Mucosa of rectum (tissue), 2 donors: ENCODE data around the gene VAT1.
A peak's percentile ranks its signal among the peaks of the same experiment; 100 is the strongest.

Experiments used
- H3K27ac ChIP-seq, 2 donors: one replicate each; pipeline ENCODE4 v1.7.0; 2013; ENCODE audit warnings: inconsistent platforms in 2 of 2, low read depth in 2 of 2, low read length in 2 of 2
- H3K27me3 ChIP-seq, 2 donors: one replicate each; pipeline ENCODE4 v1.7.0; 2013; ENCODE audit warnings: low read length in 2 of 2; ENCODE audit not compliant: control insufficient read depth in 2 of 2, insufficient read depth in 2 of 2
- H3K36me3 ChIP-seq, 2 donors: one replicate each; pipeline ENCODE4 v1.7.0; 2013; ENCODE audit warnings: low read length in 2 of 2; ENCODE audit not compliant: control insufficient read depth in 2 of 2, insufficient read depth in 2 of 2
- H3K4me1 ChIP-seq, 2 donors: one replicate each; pipeline ENCODE4 v1.7.0; 2013; ENCODE audit warnings: low read length in 2 of 2, mild to moderate bottlenecking in 1 of 2; ENCODE audit not compliant: control insufficient read depth in 2 of 2, insufficient read depth in 2 of 2
- H3K4me3 ChIP-seq, 2 donors: one replicate each; pipeline ENCODE4 v1.7.0; 2013; ENCODE audit warnings: low read length in 2 of 2
- H3K9ac ChIP-seq, 2 donors: one replicate each; pipeline ENCODE4 v1.7.0; 2013; ENCODE audit warnings: low read length in 2 of 2, low read depth in 1 of 2, mild to moderate bottlenecking in 1 of 2
- H3K9me3 ChIP-seq, 2 donors: one replicate each; pipeline ENCODE4 v1.7.0; 2013; ENCODE audit warnings: low read length in 2 of 2; ENCODE audit not compliant: control insufficient read depth in 2 of 2
- donor health status: healthy.
- donor health status: Normal muscosa, but diverticular disease.

The VAT1 gene

DNA sequence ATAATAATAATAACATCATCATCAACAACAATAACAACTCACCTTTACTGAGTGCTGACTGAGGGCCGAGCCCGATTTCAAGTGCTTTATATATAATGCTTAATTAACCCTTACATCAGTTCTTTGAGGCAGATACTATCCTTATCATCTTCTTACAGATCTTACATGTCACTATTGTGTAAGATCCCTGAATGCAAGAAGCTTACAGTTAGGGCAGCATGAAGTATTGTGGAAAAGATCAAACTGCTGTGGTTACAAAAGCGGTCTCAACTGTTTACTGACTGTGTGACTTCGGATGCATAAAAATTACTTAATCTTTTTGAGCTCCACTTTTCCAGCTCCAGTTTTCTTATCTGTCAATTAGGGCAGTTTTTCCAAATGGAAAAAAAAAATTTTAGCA lies 3.3 kb downstream of the VAT1 start:
- H3K4me3 ChIP-seq = no peak overlapping the region
- H3K9ac ChIP-seq = no peak overlapping the region
- H3K4me1 ChIP-seq = peaks cover 13 to 18% of the 10 kb centered on the region in 2 donors
- H3K27me3 ChIP-seq = no peaks in the 10 kb centered on the region
- no peaks in the 10 kb centered on the region for H3K9me3 ChIP-seq
- H3K27ac ChIP-seq = no peak overlapping the region
- peaks cover 19 to 20% of the 10 kb centered on the region in 2 donors for H3K36me3 ChIP-seq

DNA sequence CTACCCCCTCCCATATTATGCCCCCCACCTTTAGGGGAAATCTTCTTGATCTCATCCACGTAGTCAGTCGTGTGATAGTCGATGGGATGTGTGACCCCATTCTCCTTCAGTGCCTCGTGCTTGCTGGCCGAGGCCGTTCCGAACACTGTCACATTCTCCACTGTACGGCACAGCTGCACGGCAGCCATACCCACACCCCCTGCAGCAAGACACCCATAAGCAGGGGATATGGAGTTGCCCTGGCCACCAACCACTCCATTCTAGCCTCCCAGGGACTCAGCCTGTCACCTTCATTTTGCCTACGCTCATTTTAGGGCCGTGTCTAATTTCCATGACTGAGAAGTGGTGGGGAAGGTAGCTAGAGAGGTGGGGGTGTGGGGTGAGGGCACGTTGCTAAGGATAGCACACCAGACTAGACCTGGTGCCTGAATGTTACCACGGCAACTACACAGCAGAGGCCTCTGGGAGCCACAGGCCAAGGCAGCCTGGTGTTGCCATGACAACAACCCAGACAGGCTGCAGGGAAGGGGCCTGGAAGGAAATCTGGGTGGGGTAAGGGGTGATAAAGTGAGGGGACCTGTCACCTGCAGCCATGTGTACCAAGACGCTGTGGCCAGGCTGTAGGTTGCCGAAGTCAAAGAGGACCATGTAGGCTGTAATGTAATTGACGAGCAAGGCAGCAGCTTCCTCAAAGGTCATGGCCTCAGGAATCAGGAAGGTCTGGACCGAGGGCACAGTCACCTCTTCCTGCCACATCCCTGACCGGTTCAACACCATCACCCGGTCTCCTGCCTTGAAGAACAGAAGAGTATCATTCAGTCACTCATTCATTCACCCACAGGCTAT lies 4.0 kb downstream of the VAT1 start:
- Histone ChIP-seq H3K4me1 (peaks cover 13 to 18% of the 10 kb centered on the region in 2 donors), H3K27me3 (no peaks in the 10 kb centered on the region), H3K27ac (no peak overlapping the region), H3K36me3 (peaks cover 26 to 27% of the 10 kb centered on the region in 2 donors), H3K9ac (no peak overlapping the region), H3K4me3 (no peak overlapping the region), H3K9me3 (no peaks in the 10 kb centered on the region)

DNA sequence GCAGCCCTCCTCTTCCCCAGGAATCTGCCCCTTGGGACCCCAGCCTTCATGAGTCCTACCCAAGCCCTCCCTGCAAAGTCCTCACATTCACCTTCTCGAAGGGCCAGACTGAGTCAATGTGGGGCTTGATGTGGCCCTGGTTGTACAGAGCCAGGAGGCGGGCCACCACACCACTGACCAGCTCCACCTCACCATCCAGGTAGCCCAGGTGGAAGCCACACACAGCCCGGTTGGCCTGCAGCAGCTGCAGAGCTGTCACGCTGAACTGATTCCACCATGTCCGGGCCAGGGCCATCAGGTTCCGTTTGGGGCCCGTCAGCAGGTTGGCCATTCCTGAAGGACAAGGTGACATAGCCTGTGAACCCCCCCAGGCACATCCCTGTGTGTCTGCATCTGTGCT lies 6.0 kb downstream of the VAT1 start:
- Histone ChIP-seq H3K4me1 (peaks cover 17 to 18% of the 10 kb centered on the region in 2 donors), H3K4me3 (no peak overlapping the region), H3K27me3 (no peaks in the 10 kb centered on the region), H3K9me3 (no peaks in the 10 kb centered on the region), H3K27ac (peak overlapping the region in 1 of 2 donors; percentile 38), H3K9ac (no peak overlapping the region), H3K36me3 (peaks cover 34% of the 10 kb centered on the region in 2 donors)

DNA sequence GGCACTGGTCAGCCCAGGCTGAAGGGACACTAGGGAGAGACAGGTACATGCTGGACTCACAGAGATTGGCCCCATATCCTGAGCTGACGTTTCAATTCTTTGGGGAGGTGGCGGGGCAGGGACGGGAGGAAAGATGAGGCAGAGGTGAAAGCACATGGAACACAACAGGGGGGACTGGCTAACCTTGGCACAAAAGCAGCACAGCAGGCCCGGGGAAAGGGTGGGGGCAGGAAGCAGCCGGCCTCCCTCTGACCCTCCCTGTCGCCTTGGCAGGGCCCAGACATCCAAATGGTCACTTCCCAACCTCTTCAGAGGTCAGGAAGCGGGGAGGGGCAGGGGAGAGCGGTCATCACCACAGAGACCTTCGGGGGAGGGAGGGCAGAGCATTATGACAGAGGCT lies 6.6 kb downstream of the VAT1 start:
- Histone ChIP-seq H3K4me1 (peaks cover 23 to 24% of the 10 kb centered on the region in 2 donors), H3K27ac (peak overlapping the region in 1 of 2 donors; percentile 38)

DNA sequence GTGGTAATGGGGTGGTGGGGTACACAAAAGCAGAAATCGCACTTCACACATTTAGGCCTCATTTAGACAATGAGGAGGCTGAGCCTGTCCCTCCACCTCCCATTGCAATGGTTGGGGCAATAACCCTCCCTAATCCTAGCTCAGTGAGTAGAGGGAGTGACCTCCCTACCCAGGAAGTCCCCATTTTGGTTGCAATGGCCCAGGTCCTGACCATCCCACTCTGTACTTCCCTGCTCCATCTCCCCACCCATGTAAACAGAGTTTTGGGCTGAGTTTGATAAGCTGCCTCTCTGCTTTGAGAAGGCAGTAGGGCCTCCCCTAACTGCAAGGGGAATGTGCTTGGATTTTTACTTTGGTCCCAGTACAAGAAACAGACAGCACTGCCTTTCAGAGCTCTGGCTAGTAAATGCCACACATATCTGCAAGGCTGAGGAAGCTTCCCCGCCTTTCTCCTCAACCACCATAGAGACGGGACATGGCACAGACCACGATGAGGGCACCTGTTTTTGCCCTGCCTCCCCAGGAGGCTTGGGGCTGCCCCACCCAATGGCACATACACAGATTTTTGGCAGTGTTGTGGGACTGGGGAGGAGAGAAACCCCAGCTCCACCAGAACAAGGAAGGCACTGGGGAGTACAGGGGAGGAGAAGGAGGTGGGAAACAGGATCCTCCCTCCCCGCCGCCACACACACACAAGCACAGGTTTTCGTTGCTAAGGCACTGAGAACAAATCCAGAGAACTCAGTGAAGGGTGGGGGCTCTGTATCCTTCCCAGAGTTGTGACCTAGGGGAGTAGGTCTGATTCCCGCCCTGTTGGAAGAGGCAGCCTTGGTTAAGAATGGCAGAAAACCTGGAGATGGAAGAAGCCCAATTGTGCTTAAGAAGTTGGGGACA lies 7.3 kb downstream of the VAT1 start:
- H3K36me3 ChIP-seq = peaks cover 34% of the 10 kb centered on the region in 2 donors
- H3K4me1 ChIP-seq = peaks cover 24 to 27% of the 10 kb centered on the region in 2 donors
- H3K27ac ChIP-seq = peak overlapping the region in 1 of 2 donors; percentile 32
- no peak overlapping the region for H3K9ac ChIP-seq
- H3K4me3 ChIP-seq = no peak overlapping the region
- H3K27me3 ChIP-seq = no peaks in the 10 kb centered on the region
- H3K9me3 ChIP-seq = no peaks in the 10 kb centered on the region

More for the DNA sequence above, 6.6 kb downstream of the VAT1 start:
- Histone ChIP-seq H3K9ac (no peak overlapping the region), H3K36me3 (peaks cover 34% of the 10 kb centered on the region in 2 donors), H3K4me3 (no peak overlapping the region), H3K27me3 (no peaks in the 10 kb centered on the region), H3K9me3 (no peaks in the 10 kb centered on the region)

DNA sequence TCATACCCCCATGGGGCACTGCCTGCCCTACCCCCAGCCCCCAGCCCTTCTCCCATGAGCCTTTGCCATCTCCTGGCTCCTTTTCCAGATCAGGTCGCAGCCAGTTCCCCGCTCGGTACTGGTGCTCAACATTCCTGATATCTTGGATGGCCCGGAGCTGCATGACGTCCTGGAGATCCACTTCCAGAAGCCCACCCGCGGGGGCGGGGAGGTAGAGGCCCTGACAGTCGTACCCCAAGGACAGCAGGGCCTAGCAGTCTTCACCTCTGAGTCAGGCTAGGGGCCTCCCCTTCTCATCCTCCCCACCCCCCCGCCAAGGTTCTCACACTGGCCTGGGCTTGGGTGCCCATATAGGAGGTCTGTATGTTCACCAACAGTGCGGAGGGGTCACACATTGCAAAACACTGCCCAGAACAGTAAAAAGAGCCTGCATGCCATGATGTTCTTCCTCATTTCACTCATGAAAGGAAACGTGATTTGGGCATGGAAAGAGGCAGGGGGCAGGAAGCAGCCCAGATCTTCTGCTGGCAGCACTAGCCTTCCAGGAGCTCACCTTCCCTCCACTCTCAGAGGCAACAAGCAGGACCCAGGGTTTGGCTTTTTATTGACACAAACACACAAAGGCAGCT lies 8.1 kb downstream of the VAT1 start:
- Histone ChIP-seq H3K27me3 (no peaks in the 10 kb centered on the region), H3K9ac (no peak overlapping the region), H3K36me3 (peaks cover 34% of the 10 kb centered on the region in 2 donors), H3K9me3 (no peaks in the 10 kb centered on the region), H3K4me3 (no peak overlapping the region), H3K4me1 (peaks cover 19 to 21% of the 10 kb centered on the region in 2 donors), H3K27ac (peak overlapping the region in 1 of 2 donors; percentile 32)

DNA sequence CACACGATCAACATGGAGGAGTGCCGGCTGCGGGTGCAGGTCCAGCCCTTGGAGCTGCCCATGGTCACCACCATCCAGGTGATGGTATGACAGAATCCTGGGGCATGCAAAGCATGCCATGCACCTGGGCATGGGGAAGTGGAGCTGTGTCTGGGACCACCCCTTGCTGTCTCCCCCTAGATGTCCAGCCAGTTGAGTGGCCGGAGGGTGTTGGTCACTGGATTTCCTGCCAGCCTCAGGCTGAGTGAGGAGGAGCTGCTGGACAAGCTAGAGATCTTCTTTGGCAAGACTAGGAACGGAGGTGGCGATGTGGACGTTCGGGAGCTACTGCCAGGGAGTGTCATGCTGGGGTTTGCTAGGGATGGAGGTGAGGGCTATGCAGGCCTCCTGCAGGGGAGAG lies 8.9 kb downstream of the VAT1 start:
- Histone ChIP-seq H3K9me3 (no peaks in the 10 kb centered on the region), H3K36me3 (peaks cover 34% of the 10 kb centered on the region in 2 donors), H3K9ac (no peak overlapping the region), H3K4me3 (no peak overlapping the region), H3K27me3 (no peaks in the 10 kb centered on the region), H3K27ac (no peak overlapping the region), H3K4me1 (peaks cover 16 to 19% of the 10 kb centered on the region in 2 donors)

DNA sequence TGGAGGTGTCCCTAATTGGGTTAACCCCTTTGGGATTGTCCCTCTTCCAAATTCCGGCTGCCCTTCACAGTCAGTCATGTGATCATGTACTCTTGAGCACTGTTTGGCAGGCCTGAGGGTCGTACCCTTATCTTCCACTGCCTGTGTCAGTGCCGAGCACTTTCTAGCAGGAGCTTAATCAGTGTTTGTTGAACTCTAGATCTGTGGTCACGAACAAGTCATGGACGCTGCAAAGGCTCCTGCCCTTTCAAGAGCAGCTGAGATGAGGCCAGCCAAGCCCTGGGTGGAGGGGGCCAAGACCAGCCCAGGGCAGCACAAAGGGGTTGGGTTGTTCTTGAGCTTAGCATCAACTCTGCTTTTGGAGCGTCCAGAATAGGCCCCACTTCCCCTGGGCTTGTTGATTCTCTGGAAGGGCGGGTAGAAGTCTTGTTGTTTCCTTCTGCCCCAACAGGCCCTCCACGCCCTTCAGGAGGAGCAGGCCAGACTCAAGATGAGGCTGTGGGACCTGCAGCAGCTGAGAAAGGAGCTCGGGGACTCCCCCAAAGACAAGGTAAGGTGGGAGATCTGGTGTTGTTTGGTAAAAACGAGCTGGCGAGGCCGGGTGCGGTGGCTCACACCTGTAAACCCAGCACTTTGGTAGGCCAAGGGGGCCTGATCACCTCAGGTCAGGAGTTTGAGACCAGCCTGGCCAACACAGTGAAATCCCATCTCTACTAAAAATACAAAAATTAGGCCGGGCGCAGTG lies 10.3 kb downstream of the VAT1 start:
- Histone ChIP-seq H3K4me1 (peaks cover 14 to 23% of the 10 kb centered on the region in 2 donors), H3K4me3 (no peak overlapping the region), H3K27me3 (no peaks in the 10 kb centered on the region), H3K27ac (peak overlapping the region in 1 of 2 donors; percentile 34), H3K9ac (no peak overlapping the region), H3K36me3 (peaks cover 31% of the 10 kb centered on the region in 2 donors), H3K9me3 (no peaks in the 10 kb centered on the region)

DNA sequence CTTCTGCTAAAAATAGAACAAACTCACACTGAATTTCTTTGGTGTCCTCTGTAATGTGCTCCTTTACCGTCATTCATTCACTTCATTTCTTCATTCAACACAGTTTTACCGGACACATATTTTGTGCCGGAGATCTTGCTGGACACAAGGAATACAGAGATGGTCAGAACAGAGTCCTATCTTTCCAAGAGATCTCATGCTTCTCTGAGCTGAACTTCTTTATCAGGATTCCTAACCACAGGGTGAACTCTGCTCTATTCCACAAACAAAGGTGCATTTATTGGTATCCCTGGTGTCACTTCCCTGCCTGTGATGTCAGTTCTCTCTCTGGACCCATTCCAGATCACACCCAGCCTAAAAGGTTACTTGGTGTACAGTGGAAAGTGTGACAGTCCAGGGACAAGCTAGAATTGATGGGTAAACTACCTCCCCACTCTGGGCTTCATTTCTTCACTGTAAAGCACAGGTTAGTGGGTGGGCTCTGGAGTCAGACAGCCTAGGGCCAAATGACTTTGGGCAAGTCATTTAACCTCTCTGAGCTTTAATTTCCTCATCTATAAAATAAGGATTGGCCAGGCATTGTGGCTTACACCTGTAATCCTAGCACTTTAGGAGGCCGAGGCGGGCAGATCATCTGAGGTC lies 11.4 kb downstream of the VAT1 start:
- Histone ChIP-seq H3K4me3 (no peak overlapping the region), H3K36me3 (peaks cover 26 to 28% of the 10 kb centered on the region in 2 donors), H3K27ac (peak overlapping the region; percentile 69 to 86), H3K4me1 (peaks cover 14 to 28% of the 10 kb centered on the region in 2 donors), H3K9me3 (no peaks in the 10 kb centered on the region), H3K27me3 (no peaks in the 10 kb centered on the region), H3K9ac (peak overlapping the region in 1 of 2 donors; percentile 47)
